ENCODE measurements around the gene MYOF. TPM values are rescaled to one million over a fixed set of nuclear protein-coding genes. Genes with fewer than 3 reads are reported as not detected.

MYOF gene
- polyA plus RNA-seq, 1 of the 3 experiments (the other 2 are of a cell fraction), result 103 TPM

GRCh38 chr10:93337309-93337721 lies 144.8 kb downstream of the MYOF start:
- Histone ChIP-seq H3K27me3 (ENCODE audit: insufficient read depth) (no peaks in the 10 kb centered on the region), H3K36me3 (replicated peaks in 1 of 2; ENCODE audit: control insufficient read depth in 1 of 2, insufficient read depth in 2 of 2, low read length in 1 of 2) (peaks cover 61 to 65% of the 10 kb centered on the region in 2 experiments), H3K9ac (no peak overlapping the region), H3K4me3 (ENCODE audit: low read depth in 2 of 2, low read length in 1 of 2) (no peak overlapping the region), H3F3A (replicated peaks; ENCODE audit: insufficient read depth) (peaks cover 6% of the 10 kb centered on the region), H3K4me1 (ENCODE audit: control insufficient read depth in 1 of 2, insufficient read depth in 2 of 2, low read depth in 1 of 2, low read length in 1 of 2) (no peaks in the 10 kb centered on the region), H3K79me2 (ENCODE audit: insufficient read depth) (no peaks in the 10 kb centered on the region), H3K9me2 (no peaks in the 10 kb centered on the region), H3K4me2 (no peak overlapping the region), H2AFZ (ENCODE audit: low read depth) (no peak overlapping the region), H3K9me3 (no peaks in the 10 kb centered on the region), H3K27ac (ENCODE audit: low read depth in 2 of 2, low read length in 1 of 2) (no peak overlapping the region), H4K20me1 (ENCODE audit: insufficient read depth) (no peaks in the 10 kb centered on the region)
- 90% methylated on average over 7 of the region's 7 CpGs for WGBS (ENCODE audit: low lambda C conversion rate)
- TF ChIP-seq JUND (IDR thresholded peaks at IDR 0.05) (no peak), YY1 (IDR thresholded peaks at IDR 0.05; ENCODE audit: low read depth) (no peak), POLR2AphosphoS5 (IDR thresholded peaks at IDR 0.05; ENCODE audit: low read depth, low read length) (no peak), GABPA (IDR thresholded peaks at IDR 0.05; ENCODE audit: low read depth) (no peak), NRF1 (IDR thresholded peaks at IDR 0.05; ENCODE audit: low read depth, low read length) (no peak), RFX5 (IDR thresholded peaks at IDR 0.05; ENCODE audit: low read length) (no peak), PBX3 (IDR thresholded peaks at IDR 0.05) (no peak), FOXM1 (IDR thresholded peaks at IDR 0.05; ENCODE audit: low read depth) (no peak), TAF1 (IDR thresholded peaks at IDR 0.05; ENCODE audit: borderline replicate concordance, low read depth, low read length) (no peak), EZH2phosphoT487 (IDR thresholded peaks at IDR 0.05; ENCODE audit: borderline replicate concordance, low read depth) (no peak), TCF12 (IDR thresholded peaks at IDR 0.05) (no peak), RXRA (IDR thresholded peaks at IDR 0.05; ENCODE audit: borderline replicate concordance, low read depth) (no peak), CTCF (IDR thresholded peaks at IDR 0.05) (no peak), USF2 (IDR thresholded peaks at IDR 0.05; ENCODE audit: borderline replicate concordance, low read depth, low read length) (no peak), REST (IDR thresholded peaks at IDR 0.05; ENCODE audit: low read depth, low read length) (no peak)
- TF ChIP-seq, protein P1, sequence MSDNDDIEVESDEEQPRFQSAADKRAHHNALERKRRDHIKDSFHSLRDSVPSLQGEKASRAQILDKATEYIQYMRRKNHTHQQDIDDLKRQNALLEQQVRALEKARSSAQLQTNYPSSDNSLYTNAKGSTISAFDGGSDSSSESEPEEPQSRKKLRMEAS (IDR thresholded peaks at IDR 0.05; ENCODE audit: low read depth), result no peak
- ChIA-PET CTCF (interaction anchor here (1.3 to 2.1 kb wide), 3 partner anchors 10 to 20 kb away, joined by 3 to 9 read pairs (median 4); no protein-coding TSS in a partner anchor), POLR2A (no interaction called here)
- DNase-seq, result no peak

Data from SK-N-SH (cell line).